Measurements from ENCODE around the gene CAMTA1. TPM values are rescaled to one million over a fixed set of nuclear protein-coding genes. Genes with fewer than 3 reads are reported as not detected.

The CAMTA1 gene
- total and polyA plus RNA-seq, 12 donors = 123 to 265 (median 142) TPM

DNA sequence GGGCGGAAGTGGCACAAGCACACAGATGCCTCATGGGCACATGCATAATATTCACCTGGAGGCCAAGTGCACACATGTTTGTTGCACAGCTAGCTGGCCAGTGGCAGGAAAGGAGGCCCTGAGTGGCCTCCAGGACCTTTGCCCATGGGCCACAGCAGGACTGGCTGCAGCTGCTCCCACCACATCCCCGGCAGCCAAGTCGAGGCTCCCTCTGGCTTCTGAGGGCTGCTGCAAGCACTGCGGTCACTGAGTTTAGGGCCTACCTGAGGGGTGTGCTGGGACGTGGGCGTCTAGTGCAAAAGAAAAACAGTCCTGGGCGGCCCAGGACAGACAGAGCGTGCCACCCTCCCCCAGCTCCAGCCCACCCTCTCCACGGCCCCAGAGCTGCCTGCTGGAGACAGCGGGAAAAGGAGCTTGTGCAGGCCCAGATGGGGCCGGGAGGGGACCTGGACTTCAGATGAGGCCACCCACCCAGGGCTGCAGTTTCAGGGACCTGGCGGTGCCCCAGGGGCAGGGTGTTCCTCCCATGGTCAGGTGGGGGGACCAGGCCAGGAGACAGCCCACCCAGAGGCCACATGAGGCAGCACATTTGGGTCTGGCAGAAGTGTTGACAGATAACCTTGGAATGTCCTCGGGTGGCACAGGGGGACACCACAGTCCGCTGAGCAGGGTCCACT is 720.0 kb downstream of the CAMTA1 start:
- Histone ChIP-seq H3K4me1 (peaks cover 0 to 22% (median 5%) of the 10 kb centered on the region in 9 donors), H3K36me3 (no peaks in the 10 kb centered on the region), H3K9me3 (no peaks in the 10 kb centered on the region), H3K4me3 (no peak overlapping the region), H3K27me3 (peaks cover 0 to 1% (median 0%) of the 10 kb centered on the region in 7 donors), H3K27ac (no peak overlapping the region)
- ATAC-seq (peak in 1 of 8 donors; percentile 20), DNase-seq (no peak)
- WGBS, 2 donors = 87 to 89% methylated on average over 14 of the region's 14 CpGs
- intact Hi-C loops (cut with DNase I) = no loop called here
- TF ChIP-seq, protein P1, sequence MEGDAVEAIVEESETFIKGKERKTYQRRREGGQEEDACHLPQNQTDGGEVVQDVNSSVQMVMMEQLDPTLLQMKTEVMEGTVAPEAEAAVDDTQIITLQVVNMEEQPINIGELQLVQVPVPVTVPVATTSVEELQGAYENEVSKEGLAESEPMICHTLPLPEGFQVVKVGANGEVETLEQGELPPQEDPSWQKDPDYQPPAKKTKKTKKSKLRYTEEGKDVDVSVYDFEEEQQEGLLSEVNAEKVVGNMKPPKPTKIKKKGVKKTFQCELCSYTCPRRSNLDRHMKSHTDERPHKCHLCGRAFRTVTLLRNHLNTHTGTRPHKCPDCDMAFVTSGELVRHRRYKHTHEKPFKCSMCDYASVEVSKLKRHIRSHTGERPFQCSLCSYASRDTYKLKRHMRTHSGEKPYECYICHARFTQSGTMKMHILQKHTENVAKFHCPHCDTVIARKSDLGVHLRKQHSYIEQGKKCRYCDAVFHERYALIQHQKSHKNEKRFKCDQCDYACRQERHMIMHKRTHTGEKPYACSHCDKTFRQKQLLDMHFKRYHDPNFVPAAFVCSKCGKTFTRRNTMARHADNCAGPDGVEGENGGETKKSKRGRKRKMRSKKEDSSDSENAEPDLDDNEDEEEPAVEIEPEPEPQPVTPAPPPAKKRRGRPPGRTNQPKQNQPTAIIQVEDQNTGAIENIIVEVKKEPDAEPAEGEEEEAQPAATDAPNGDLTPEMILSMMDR (IDR thresholded peaks at IDR 0.05) = no peak

DNA sequence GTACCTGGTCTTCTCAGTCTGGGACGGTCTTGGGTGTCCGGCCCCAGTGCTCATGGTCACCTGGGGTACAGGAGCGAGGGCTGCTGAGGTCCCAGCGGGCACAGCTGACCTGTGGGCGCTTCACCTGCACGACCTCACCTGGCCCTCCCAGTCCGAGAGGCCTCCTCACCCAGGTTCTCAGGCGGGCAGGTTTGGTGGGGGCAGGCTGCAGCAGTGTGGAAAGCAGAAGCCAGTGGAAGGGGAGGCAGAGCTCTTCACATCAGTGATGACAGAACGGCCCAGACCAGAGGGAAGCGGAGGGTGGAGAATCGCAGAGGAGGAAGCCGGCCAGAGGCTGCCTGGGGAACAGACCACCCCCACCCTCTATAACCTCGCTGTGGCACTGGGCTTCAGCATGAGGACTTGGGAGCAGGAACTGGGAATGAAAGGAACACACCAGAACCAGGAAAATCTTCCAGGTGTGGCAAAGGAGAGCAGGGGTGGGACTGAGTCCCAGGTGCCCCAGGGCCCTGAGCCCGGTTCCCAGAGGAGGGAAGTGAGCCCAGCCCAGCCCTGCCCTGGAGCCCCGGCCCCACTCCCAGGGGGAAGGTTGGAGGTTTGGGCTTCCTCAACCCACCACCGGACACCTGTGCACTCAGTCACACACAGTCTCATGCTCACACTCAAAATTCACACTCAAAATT is 720.7 kb downstream of the CAMTA1 start:
- Histone ChIP-seq H3K27ac (no peak overlapping the region), H3K36me3 (no peaks in the 10 kb centered on the region), H3K4me1 (peaks cover 0 to 22% (median 5%) of the 10 kb centered on the region in 9 donors), H3K9me3 (no peaks in the 10 kb centered on the region), H3K27me3 (peaks cover 0 to 4% (median 0%) of the 10 kb centered on the region in 7 donors), H3K4me3 (no peak overlapping the region)
- no peak for ATAC-seq
- TF ChIP-seq, protein P1 (IDR thresholded peaks at IDR 0.05) = no peak
- DNase-seq = no peak
- 73 to 74% methylated on average over 16 of the region's 16 CpGs for WGBS, 2 donors
- intact Hi-C loops (cut with DNase I) = no loop called here

DNA sequence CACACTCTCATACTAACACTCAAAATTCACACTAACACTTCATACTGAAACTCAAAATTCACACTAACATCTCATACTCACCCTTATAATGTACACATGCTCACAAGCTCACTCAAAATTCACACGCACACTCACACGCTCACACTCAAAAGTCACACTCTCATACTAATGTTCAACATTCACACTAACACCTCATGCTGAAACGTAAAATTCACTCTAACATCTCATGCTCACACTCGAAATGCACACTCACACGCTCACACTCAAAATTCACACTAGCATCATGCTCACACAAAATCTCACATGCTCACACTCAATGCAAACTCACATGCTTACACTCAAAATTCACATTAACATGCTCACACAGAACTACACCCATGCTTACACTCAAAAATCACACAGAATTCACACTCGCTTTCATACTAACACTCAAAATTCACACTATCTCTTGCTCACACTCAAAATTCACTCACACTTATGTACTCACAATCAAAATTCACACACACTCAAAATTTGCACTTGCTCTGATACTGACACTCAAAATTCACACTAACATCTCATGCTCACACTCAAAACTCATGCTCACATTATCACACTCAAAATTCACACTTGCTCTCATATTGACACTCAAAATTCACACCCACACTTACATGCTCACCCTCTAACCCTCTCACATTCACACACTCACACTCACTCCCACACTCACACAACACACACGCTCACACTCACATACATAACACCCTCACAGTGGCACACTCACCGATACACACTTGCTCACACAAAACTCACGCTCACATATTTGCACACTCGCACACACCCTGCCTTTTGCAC is 721.4 kb downstream of the CAMTA1 start:
- Histone ChIP-seq H3K4me1 (peaks cover 0 to 22% (median 5%) of the 10 kb centered on the region in 9 donors), H3K4me3 (no peak overlapping the region), H3K27ac (no peak overlapping the region), H3K9me3 (no peaks in the 10 kb centered on the region), H3K27me3 (peaks cover 0 to 4% (median 0%) of the 10 kb centered on the region in 7 donors), H3K36me3 (no peaks in the 10 kb centered on the region)
- ATAC-seq (no peak), DNase-seq (no peak)
- 88 to 95% methylated on average over 10 of the region's 10 CpGs for WGBS, 2 donors
- TF ChIP-seq, protein P1 (IDR thresholded peaks at IDR 0.05) = no peak
- intact Hi-C loops (cut with DNase I) = no loop called here

- TF ChIP-seq, protein P1 (IDR thresholded peaks at IDR 0.05) = no peak
- Histone ChIP-seq H3K36me3 (no peaks in the 10 kb centered on the region), H3K27me3 (peaks cover 0 to 4% (median 0%) of the 10 kb centered on the region in 7 donors), H3K4me1 (peaks cover 0 to 19% (median 5%) of the 10 kb centered on the region in 9 donors), H3K27ac (no peak overlapping the region), H3K4me3 (no peak overlapping the region), H3K9me3 (no peaks in the 10 kb centered on the region)
- ATAC-seq = no peak
- DNase-seq = no peak
- intact Hi-C loops (cut with DNase I) = no loop called here
- 90 to 92% methylated on average over 21 of the region's 21 CpGs for WGBS, 2 donors
Observed at GRCh38 chr1:7507285-7508019, 722.2 kb downstream of the CAMTA1 start.
